GM21528 (cell line): ENCODE results near the gene OGT.
"Not testable (repeated sequence)": the region's sequence is repeated elsewhere in the genome, so short reads cannot be mapped to it uniquely, and the experiment has no call there.

Experiments used
- ATAC-seq: cut with Tn5 transposase; IDR thresholded peaks from one replicate; pipeline ENCODE4 v1.9.1; 2021; ENCODE audit warnings: mild to moderate bottlenecking, moderate library complexity; ENCODE audit not compliant: unreplicated experiment, low FRiP score

Gene OGT

DNA sequence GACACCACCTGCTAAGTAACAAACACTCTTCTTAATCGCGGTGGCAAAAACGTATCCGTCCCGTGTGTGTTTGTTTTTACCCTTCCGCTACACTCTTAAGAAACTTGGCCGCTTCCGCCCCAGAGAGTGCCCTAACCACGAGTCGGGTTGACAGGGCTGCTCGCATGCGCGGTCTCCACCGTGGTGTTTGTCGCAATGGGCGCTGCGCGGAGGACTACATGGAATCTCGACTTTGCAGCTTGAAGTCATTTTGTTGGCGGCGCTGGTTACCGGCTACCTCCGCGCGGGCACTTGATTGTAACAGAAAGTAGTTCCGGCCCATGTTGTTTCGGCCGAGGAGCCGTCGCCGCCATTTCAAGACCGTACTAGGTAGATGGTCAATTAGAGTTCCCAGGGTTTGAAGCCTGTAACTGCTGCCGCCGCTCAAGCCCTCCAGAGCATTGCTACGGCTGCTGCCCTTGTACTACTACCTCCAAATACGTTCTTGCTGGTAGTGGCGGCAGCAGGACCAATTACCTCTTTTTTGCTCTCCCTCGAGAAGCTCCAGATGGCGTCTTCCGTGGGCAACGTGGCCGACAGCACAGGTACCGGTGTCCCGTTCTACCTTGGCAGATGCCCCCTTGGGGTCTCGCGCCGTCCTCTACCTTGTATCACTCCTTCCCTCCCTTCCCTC lies at the start of gene OGT:
Gene OGT (plus strand): TSS at position 352 of the 673 bp plus-strand sequence. CDS start 196 bp downstream, at position 548.
- peak; percentile 80 for ATAC-seq

DNA sequence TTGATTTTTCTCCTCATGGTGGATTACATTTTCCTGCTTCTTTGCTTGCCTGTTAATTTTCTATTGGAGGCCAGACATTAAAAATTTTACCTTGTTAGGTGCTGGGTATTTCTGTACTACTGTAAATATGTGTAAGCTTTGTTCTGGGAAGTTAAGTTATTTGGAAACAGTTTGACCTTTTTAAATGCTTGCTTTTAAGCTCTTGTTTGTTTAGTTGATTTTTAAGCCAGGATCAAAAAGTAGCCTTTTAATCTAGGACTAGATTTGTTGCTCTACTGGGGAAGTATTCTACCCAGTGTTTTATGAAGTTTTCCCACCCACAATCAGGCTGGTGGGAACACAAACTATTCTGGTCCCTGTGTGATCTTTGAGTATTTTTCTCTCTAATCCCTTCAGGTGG lies 45.1 kb upstream of the OGT start:
- no peak for ATAC-seq

DNA sequence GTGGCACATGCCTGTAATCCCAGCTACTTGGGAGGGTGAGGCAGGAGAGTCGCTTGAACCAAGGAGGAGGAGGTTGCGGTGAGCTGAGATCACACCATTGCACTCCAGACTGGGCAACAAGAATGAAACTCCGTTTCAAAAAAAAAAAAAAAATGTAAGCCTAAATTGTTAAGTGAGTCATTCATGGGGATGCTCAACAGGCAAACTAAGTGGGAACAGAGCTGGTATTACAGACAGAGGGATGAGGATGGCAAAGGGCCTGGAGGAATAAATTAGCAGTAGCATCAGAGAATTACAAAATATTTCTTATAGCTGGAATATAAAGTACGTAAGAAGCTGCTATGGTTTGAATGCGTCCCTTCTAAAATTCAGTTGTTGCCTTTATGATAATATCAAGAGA lies 43.4 kb upstream of the OGT start:
- no peak for ATAC-seq

DNA sequence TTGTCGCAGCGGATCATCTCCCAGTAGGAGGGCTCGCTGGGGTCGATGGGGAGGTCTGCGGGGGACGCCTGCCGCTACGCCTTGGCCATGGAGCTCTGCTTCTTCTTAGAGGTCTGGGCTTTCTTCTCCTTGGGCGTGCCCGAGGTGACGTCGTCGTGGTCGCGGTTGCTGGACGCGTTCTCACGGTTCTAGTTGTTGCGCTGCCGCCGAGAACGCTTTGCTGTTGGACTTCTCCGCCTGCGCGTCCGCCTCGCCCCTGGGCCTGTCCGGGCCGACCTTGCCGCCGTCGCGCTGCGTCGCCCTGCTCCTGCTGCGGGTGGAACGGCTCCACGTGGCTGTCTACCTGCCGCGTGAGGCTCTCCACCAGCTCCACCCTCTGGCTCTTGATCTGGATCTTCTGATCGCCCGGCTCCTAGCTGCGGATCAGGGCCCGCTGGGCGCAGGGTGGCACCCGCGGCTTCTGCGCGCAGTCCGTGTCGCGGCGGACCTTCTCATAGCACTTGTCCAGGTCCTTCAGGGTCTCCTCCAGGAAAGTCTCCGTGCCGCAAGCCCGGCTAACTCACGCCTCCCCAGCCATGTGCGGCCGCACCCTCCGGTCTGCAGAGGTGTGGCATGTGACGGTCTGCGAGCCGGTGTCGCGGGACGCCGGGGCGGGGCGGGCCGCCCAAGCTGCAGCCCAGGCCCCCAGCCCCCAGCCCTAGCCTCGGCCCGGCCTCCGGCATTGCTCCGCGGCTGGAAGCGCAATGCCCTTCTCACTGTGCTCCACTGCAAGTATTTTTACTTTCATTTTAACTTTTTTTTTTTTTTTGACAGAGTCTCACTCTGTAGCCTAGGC lies 40.5 kb upstream of the OGT start:
- ATAC-seq: no peak

GRCh38 chrX:71493111-71493613 lies 39.7 kb upstream of the OGT start:
- no peak for ATAC-seq

GRCh38 chrX:71495979-71496378 lies 36.9 kb upstream of the OGT start:
- not testable (repeated sequence) for ATAC-seq

- no peak for ATAC-seq
These were observed 36.4 kb upstream of the OGT start for GRCh38 chrX:71496476-71496875.

DNA sequence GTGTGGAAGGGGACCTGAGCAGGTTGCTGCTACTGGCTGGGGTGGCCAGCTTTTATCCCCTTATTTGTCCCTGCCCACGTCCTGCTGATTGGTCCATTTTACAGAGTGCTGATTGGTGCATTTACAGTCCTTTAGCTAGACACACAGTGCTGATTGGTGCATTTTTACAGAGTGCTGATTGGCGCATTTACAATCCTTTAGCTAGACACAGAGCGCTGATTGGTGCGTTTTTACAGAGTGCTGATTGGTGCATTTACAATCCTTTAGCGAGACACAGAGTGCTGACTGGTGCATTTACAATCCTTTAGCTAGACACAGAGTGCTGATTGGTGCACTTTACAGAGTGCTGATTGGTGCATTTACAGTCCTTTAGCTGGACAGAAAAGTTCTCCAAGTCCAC lies 30.8 kb upstream of the OGT start:
- ATAC-seq: not testable (repeated sequence)

GRCh38 chrX:71504346-71504745 lies 28.6 kb upstream of the OGT start:
- no peak for ATAC-seq

DNA sequence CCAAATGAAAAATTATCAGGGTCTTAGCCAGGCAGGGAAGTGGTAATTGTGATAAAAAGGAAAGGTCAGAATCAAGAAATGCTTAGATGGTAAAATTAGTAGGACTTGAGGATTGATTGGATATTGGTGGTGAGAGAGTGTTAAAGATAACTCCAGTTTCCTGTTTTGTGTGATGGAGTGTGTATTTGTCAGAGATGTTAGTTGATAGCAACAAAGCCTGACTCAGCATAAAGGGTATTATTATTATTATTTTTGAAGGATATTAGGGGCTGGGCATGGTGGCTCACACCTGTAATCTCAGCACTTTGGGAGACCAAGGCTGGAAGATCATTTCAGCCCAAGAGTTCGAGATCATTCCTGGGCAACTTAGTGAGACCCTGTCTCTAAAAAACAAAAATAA lies 23.6 kb upstream of the OGT start:
- no peak for ATAC-seq

GRCh38 chrX:71510161-71510560 lies 22.7 kb upstream of the OGT start:
- ATAC-seq: no peak

DNA sequence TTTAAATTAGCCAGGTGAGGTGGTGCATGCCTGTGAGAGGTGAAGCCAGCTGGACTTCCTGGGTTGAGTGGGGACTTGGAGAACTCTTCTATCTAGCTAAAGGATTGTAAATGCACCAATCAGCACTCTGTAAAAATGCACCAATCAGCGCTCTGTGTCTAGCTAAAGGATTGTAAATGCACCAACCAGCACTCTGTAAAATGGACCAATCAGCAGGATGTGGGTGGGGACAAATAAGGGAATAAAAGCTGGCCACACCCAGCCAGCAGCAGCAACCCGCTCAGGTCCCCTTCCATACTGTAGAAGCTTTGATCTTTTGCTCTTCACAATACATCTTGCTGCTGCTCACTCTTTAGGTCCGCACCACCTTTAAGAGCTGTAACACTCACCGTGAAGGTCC lies 19.2 kb upstream of the OGT start:
- ATAC-seq: not testable (repeated sequence)

GRCh38 chrX:71514367-71515037 lies 18.4 kb upstream of the OGT start:
- peak; percentile 70 for ATAC-seq

- no peak for ATAC-seq
These were observed 17.9 kb upstream of the OGT start for GRCh38 chrX:71515038-71515396.

DNA sequence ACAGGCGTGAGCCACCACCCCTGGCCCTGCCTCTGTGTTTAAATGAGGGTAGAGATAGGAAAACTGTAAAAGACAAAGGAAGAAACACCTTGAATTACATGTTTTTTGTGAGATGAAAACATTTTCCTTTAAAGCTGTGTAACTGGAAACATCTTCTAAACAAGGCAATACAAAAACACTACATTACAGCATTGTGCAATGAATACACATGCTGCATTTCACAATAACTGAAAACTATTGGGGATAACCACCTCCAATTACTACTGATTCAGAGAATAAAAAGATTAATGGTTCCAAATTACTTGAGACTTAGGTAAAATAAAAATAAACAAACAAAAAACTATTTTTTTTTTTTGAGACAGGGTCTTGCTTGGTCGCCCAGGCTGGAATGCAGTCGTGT lies 7.6 kb upstream of the OGT start:
- ATAC-seq: no peak

GRCh38 chrX:71532078-71532752 lies 689 bp upstream of the OGT start:
- peak; percentile 25 for ATAC-seq

DNA sequence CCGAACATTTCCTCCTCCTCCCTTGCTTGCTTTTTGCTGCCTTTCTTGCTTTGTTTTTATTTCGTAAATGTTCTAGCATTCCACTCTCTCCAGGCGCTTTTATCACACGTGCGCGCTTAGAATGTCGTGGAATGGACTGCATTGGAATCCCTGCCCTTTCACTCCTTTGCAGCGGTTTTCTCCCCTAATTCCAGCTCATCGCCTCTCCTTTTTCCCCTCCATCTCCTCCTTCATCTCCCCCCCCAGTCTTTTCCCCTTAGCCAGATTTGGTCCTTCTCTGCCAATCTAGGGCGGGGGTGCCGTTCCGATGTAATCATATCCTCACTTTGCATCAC lies 579 bp downstream of the OGT start:
- ATAC-seq: no peak

DNA sequence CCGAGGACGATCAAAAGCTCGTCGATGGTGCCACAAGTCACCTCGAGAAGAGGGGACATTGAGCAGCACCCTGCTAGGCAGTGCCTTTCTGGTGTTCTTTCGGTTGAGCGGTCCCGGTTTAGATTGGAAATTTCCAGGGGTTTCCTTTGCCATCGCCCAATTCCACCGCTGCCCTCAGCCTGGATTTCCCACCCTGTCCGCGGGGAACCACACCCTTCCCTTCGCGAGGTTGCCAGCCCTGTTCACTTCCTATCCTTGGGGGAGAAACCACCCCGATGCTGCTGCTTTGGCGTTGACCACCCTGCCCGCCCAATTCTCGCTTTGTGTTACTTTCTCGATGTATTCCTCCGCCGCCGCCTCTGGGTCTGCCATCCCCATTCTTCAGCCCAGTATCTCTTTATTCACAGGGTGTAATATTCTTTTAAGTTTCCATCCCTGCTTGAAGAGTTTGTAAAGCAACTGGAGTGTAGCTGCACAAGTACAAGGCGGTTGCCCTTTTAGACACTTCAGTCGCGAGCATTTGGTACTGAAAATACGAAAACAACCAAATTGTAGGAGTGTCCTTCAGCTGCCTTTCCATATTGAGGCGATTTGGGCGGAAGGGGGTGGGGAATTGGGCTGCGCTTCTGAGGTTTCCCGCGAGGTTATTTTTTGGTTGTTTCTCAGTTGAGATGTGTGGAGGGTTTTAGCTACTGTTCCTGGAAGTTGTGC lies 1.1 kb downstream of the OGT start:
- ATAC-seq: no peak

DNA sequence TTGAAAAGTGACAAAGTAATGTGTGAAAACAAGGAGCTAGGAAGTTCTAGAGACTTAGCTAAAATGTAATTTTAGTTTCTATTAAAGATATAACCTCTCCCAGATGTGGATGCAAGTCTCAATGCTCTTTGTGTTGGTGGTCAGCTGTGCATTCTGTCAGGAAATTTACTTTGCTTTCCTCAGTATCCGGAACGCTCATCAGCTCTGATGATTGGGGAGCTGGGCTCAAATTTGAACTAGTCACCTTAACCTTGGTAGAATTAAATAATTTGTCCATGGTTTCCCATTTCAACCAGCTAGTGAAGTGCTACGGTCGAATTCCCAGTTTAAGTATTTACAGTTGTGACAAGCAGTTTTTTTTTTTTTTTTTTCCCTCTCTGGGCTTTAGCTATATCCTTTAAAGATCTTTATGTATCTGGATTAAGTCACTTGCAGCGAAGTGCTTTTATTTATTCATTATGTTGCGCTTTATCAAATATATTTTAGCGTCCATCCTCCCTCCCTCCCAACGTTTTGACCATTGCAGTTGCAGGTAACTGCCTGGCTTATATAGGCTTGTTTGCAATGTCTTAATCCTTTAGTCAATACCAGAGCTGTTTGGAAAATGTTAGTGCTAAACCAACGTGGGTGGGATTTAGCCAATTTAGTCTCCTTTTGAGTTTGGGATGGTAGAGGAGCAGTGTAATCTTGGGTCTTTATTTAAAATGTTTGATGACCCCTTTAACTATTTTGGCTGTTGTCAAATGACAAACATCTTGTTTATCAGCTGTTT lies 2.1 kb downstream of the OGT start:
- no peak for ATAC-seq

GRCh38 chrX:71536285-71536684 lies 3.4 kb downstream of the OGT start:
- ATAC-seq: no peak
